Measurements from ENCODE around the gene COL6A2. TPM values are rescaled to one million over a fixed set of nuclear protein-coding genes. Genes with fewer than 3 reads are reported as not detected.

COL6A2 gene
- total RNA-seq, 6 experiments from 2014 or later = 17.3 to 81.7 (median 38.4) TPM

- no peaks in the 10 kb centered on the region for H3K9me3 ChIP-seq
- no peak overlapping the region for H3K4me3 ChIP-seq
- H3K4me1 ChIP-seq = no peaks in the 10 kb centered on the region
- ATAC-seq = no peak
- WGBS (ENCODE audit: insufficient coverage, low coverage, low lambda C conversion rate, missing lambda C conversion rate) = no CpG with 5 or more reads among the region's 19 CpGs
- peak in 2 of 3 donors; percentile 33 to 42 for DNase-seq
- no peaks in the 10 kb centered on the region for H3K36me3 ChIP-seq
- H3K27ac ChIP-seq = no peak overlapping the region
- no peaks in the 10 kb centered on the region for H3K27me3 ChIP-seq
- no peak for TF ChIP-seq CTCF (IDR thresholded peaks at IDR 0.05)
- no peak for TF ChIP-seq POLR2A (IDR thresholded peaks at IDR 0.05)
- intact Hi-C loops (cut with DNase I) = no loop called here
Observed at GRCh38 chr21:46077674-46078101, 20.2 kb upstream of the COL6A2 start.

GRCh38 chr21:46078322-46078977 lies 19.5 kb upstream of the COL6A2 start:
- intact Hi-C loops (cut with DNase I) = no loop called here
- Histone ChIP-seq H3K9me3 (no peaks in the 10 kb centered on the region), H3K36me3 (no peaks in the 10 kb centered on the region), H3K27me3 (no peaks in the 10 kb centered on the region), H3K4me1 (no peaks in the 10 kb centered on the region), H3K4me3 (no peak overlapping the region), H3K27ac (no peak overlapping the region)
- ATAC-seq (no peak), DNase-seq (peak in 2 of 3 donors; percentile 31 to 41)
- no peak for TF ChIP-seq POLR2A (IDR thresholded peaks at IDR 0.05)
- no peak for TF ChIP-seq CTCF (IDR thresholded peaks at IDR 0.05)
- 72% methylated on average over 5 of the region's 23 CpGs for WGBS (ENCODE audit: insufficient coverage, low coverage, low lambda C conversion rate, missing lambda C conversion rate)

- TF ChIP-seq POLR2A (IDR thresholded peaks at IDR 0.05) = no peak
- TF ChIP-seq CTCF (IDR thresholded peaks at IDR 0.05) = no peak
- Histone ChIP-seq H3K27ac (no peak overlapping the region), H3K9me3 (no peaks in the 10 kb centered on the region), H3K36me3 (no peaks in the 10 kb centered on the region), H3K4me1 (no peaks in the 10 kb centered on the region), H3K4me3 (no peak overlapping the region), H3K27me3 (no peaks in the 10 kb centered on the region)
- 20% methylated on average over 1 of the region's 6 CpGs for WGBS (ENCODE audit: insufficient coverage, low coverage, low lambda C conversion rate, missing lambda C conversion rate)
- intact Hi-C loops (cut with DNase I) = no loop called here
- ATAC-seq = no peak
- DNase-seq = no peak
Observed at GRCh38 chr21:46078978-46079351, 18.9 kb upstream of the COL6A2 start.

GRCh38 chr21:46079352-46080170 lies 18.4 kb upstream of the COL6A2 start:
- Histone ChIP-seq H3K4me3 (no peak overlapping the region), H3K27ac (no peak overlapping the region), H3K9me3 (no peaks in the 10 kb centered on the region), H3K36me3 (no peaks in the 10 kb centered on the region), H3K27me3 (no peaks in the 10 kb centered on the region), H3K4me1 (no peaks in the 10 kb centered on the region)
- peak in 1 of 3 donors; percentile 39 for DNase-seq
- WGBS (ENCODE audit: insufficient coverage, low coverage, low lambda C conversion rate, missing lambda C conversion rate) = 66% methylated on average over 17 of the region's 34 CpGs
- TF ChIP-seq POLR2A (IDR thresholded peaks at IDR 0.05) (no peak), CTCF (IDR thresholded peaks at IDR 0.05) (no peak)
- intact Hi-C loops (cut with DNase I) = no loop called here
- peak in 1 of 4 donors; percentile 50 for ATAC-seq

Measured in right lobe of liver (tissue), 6 donors.